ENCODE measurements around the gene MAPRE3. TPM values are rescaled to one million over a fixed set of nuclear protein-coding genes. Genes with fewer than 3 reads are reported as not detected.

MAPRE3 gene
- total RNA-seq, 1 donor from 2014 or later: 3.7 TPM

- H3K9me3 Mint-ChIP-seq: no peaks in the 10 kb centered on the region
- DNase-seq (ENCODE audit: low spot score): no peak
- intact Hi-C loops (cut with micrococcal nuclease): no loop called here
- H3K4me1 Mint-ChIP-seq (ENCODE audit: low read depth): peaks cover 28% of the 10 kb centered on the region
- no peak overlapping the region for H3K4me3 Mint-ChIP-seq
- no peak overlapping the region for H3K27ac Mint-ChIP-seq
- H3K36me3 Mint-ChIP-seq (ENCODE audit: low read depth): peaks cover 23% of the 10 kb centered on the region
- H3K27me3 Mint-ChIP-seq (ENCODE audit: insufficient read depth): no peaks in the 10 kb centered on the region
These were observed 56.8 kb downstream of the MAPRE3 start for GRCh38 chr2:27027211-27027651.

- Mint-ChIP-seq H3K27ac (no peak overlapping the region), H3K36me3 (ENCODE audit: low read depth) (peaks cover 28% of the 10 kb centered on the region), H3K4me1 (ENCODE audit: low read depth) (peaks cover 38% of the 10 kb centered on the region), H3K27me3 (ENCODE audit: insufficient read depth) (no peaks in the 10 kb centered on the region), H3K4me3 (no peak overlapping the region), H3K9me3 (no peaks in the 10 kb centered on the region)
- DNase-seq (ENCODE audit: low spot score): no peak
- intact Hi-C loops (cut with micrococcal nuclease): no loop called here
These were observed 58.6 kb downstream of the MAPRE3 start for GRCh38 chr2:27029051-27029450.

- H3K27me3 Mint-ChIP-seq (ENCODE audit: insufficient read depth): no peaks in the 10 kb centered on the region
- peak within 1 kb of the TSS; percentile 90 for H3K27ac Mint-ChIP-seq
- peak; percentile 83 for DNase-seq (ENCODE audit: low spot score)
- intact Hi-C loops (cut with micrococcal nuclease): loop anchor here (1.0 to 5.0 kb wide), 11 partner anchors 18 to 685 kb away; partner anchors contain the start of genes ADGRF3, CAD, CENPA and DPYSL5
- no peaks in the 10 kb centered on the region for H3K9me3 Mint-ChIP-seq
- peaks cover 46% of the 10 kb centered on the region for H3K4me1 Mint-ChIP-seq (ENCODE audit: low read depth)
- H3K36me3 Mint-ChIP-seq (ENCODE audit: low read depth): peaks cover 50% of the 10 kb centered on the region
- peak within 1 kb of the TSS; percentile 96 for H3K4me3 Mint-ChIP-seq
These were observed 62.2 kb downstream of the MAPRE3 start, which contains the start of gene TMEM214 for GRCh38 chr2:27032495-27033252. Gene TMEM214, plus strand, starts transcription at chr2:27032965. Its CDS starts 51 bp downstream, at chr2:27033016.

GRCh38 chr2:27033253-27033852 is 62.9 kb downstream of the MAPRE3 start:
- no peak for DNase-seq (ENCODE audit: low spot score)
- intact Hi-C loops (cut with micrococcal nuclease): loop anchor here (2.0 to 5.0 kb wide), 3 partner anchors 183 to 686 kb away; partner anchors contain the start of genes ADGRF3, CAD, CENPA and SELENOI
- Mint-ChIP-seq H3K4me3 (peak overlapping the region; percentile 96), H3K36me3 (ENCODE audit: low read depth) (peaks cover 47% of the 10 kb centered on the region), H3K27ac (peak overlapping the region; percentile 90), H3K9me3 (no peaks in the 10 kb centered on the region), H3K27me3 (ENCODE audit: insufficient read depth) (no peaks in the 10 kb centered on the region), H3K4me1 (ENCODE audit: low read depth) (peaks cover 46% of the 10 kb centered on the region)

GRCh38 chr2:27038012-27038411 is 67.6 kb downstream of the MAPRE3 start:
- Mint-ChIP-seq H3K9me3 (no peaks in the 10 kb centered on the region), H3K27ac (no peak overlapping the region), H3K36me3 (ENCODE audit: low read depth) (peaks cover 63% of the 10 kb centered on the region), H3K4me3 (no peak overlapping the region), H3K27me3 (ENCODE audit: insufficient read depth) (no peaks in the 10 kb centered on the region), H3K4me1 (ENCODE audit: low read depth) (peaks cover 30% of the 10 kb centered on the region)
- no peak for DNase-seq (ENCODE audit: low spot score)
- intact Hi-C loops (cut with micrococcal nuclease): no loop called here

- H3K9me3 Mint-ChIP-seq: no peaks in the 10 kb centered on the region
- intact Hi-C loops (cut with micrococcal nuclease): no loop called here
- DNase-seq (ENCODE audit: low spot score): no peak
- H3K36me3 Mint-ChIP-seq (ENCODE audit: low read depth): peaks cover 57% of the 10 kb centered on the region
- H3K27me3 Mint-ChIP-seq (ENCODE audit: insufficient read depth): no peaks in the 10 kb centered on the region
- no peak overlapping the region for H3K4me3 Mint-ChIP-seq
- no peak overlapping the region for H3K27ac Mint-ChIP-seq
- H3K4me1 Mint-ChIP-seq (ENCODE audit: low read depth): peaks cover 24% of the 10 kb centered on the region
These were observed 68.3 kb downstream of the MAPRE3 start for GRCh38 chr2:27038631-27039339.

- Mint-ChIP-seq H3K4me1 (ENCODE audit: low read depth) (peaks cover 18% of the 10 kb centered on the region), H3K9me3 (no peaks in the 10 kb centered on the region), H3K36me3 (ENCODE audit: low read depth) (peaks cover 52% of the 10 kb centered on the region), H3K27ac (no peak overlapping the region), H3K4me3 (no peak overlapping the region), H3K27me3 (ENCODE audit: insufficient read depth) (no peaks in the 10 kb centered on the region)
- intact Hi-C loops (cut with micrococcal nuclease): no loop called here
- DNase-seq (ENCODE audit: low spot score): no peak
These were observed 69.0 kb downstream of the MAPRE3 start for GRCh38 chr2:27039426-27039825.

- Mint-ChIP-seq H3K4me3 (no peak overlapping the region), H3K4me1 (ENCODE audit: low read depth) (peaks cover 16% of the 10 kb centered on the region), H3K27ac (no peak overlapping the region), H3K27me3 (ENCODE audit: insufficient read depth) (no peaks in the 10 kb centered on the region), H3K9me3 (no peaks in the 10 kb centered on the region), H3K36me3 (ENCODE audit: low read depth) (peaks cover 55% of the 10 kb centered on the region)
- intact Hi-C loops (cut with micrococcal nuclease): no loop called here
- DNase-seq (ENCODE audit: low spot score): no peak
These were observed 69.4 kb downstream of the MAPRE3 start for GRCh38 chr2:27039871-27040270.

- DNase-seq (ENCODE audit: low spot score): no peak
- Mint-ChIP-seq H3K27me3 (ENCODE audit: insufficient read depth) (no peaks in the 10 kb centered on the region), H3K4me3 (no peak overlapping the region), H3K36me3 (ENCODE audit: low read depth) (peaks cover 55% of the 10 kb centered on the region), H3K27ac (no peak overlapping the region), H3K9me3 (no peaks in the 10 kb centered on the region), H3K4me1 (ENCODE audit: low read depth) (peaks cover 12% of the 10 kb centered on the region)
- intact Hi-C loops (cut with micrococcal nuclease): no loop called here
These were observed 69.8 kb downstream of the MAPRE3 start for GRCh38 chr2:27040282-27040681.

- intact Hi-C loops (cut with micrococcal nuclease): no loop called here
- Mint-ChIP-seq H3K4me1 (ENCODE audit: low read depth) (peaks cover 12% of the 10 kb centered on the region), H3K4me3 (no peak overlapping the region), H3K9me3 (no peaks in the 10 kb centered on the region), H3K36me3 (ENCODE audit: low read depth) (peaks cover 46% of the 10 kb centered on the region), H3K27ac (no peak overlapping the region), H3K27me3 (ENCODE audit: insufficient read depth) (no peaks in the 10 kb centered on the region)
- DNase-seq (ENCODE audit: low spot score): no peak
These were observed 71.3 kb downstream of the MAPRE3 start for GRCh38 chr2:27041752-27042151.

- peaks cover 43% of the 10 kb centered on the region for H3K36me3 Mint-ChIP-seq (ENCODE audit: low read depth)
- no peak overlapping the region for H3K27ac Mint-ChIP-seq
- no peaks in the 10 kb centered on the region for H3K9me3 Mint-ChIP-seq
- H3K27me3 Mint-ChIP-seq (ENCODE audit: insufficient read depth): no peaks in the 10 kb centered on the region
- intact Hi-C loops (cut with micrococcal nuclease): no loop called here
- peaks cover 12% of the 10 kb centered on the region for H3K4me1 Mint-ChIP-seq (ENCODE audit: low read depth)
- no peak for DNase-seq (ENCODE audit: low spot score)
- no peak overlapping the region for H3K4me3 Mint-ChIP-seq
These were observed 71.8 kb downstream of the MAPRE3 start for GRCh38 chr2:27042159-27042661.

GRCh38 chr2:27042985-27043634 is 72.7 kb downstream of the MAPRE3 start:
- DNase-seq (ENCODE audit: low spot score): no peak
- no peaks in the 10 kb centered on the region for H3K9me3 Mint-ChIP-seq
- no peak overlapping the region for H3K27ac Mint-ChIP-seq
- H3K4me1 Mint-ChIP-seq (ENCODE audit: low read depth): peaks cover 17% of the 10 kb centered on the region
- no peak overlapping the region for H3K4me3 Mint-ChIP-seq
- H3K27me3 Mint-ChIP-seq (ENCODE audit: insufficient read depth): no peaks in the 10 kb centered on the region
- intact Hi-C loops (cut with micrococcal nuclease): no loop called here
- peaks cover 40% of the 10 kb centered on the region for H3K36me3 Mint-ChIP-seq (ENCODE audit: low read depth)

Measured in activated T-helper 1 cell treated with anti-CD3 and anti-CD28 coated beads, Interleukin-12 subunit alpha, Interleukin-12 subunit beta, Interleukin-2, Interleukin-4 antibody, amounts not matched to agents 30 ng/mL and 10 ng/mL and 1 ng/mL, durations not matched to agents 14 hours and 24 hours and 36 hours (primary cell).